Posterior cingulate gyrus (tissue), 11 donors: ENCODE data around the gene HMCN1.

ENCODE experiments used
- DNase-seq, 10 donors: peaks; one replicate each; pipeline versions ENCODE4 v3.0.0 to v3.0.0-alpha.2; 2020 to 2021; ENCODE audit warnings: mixed read lengths in 3 of 10
- intact Hi-C: fragments of 100-400 bp; cut with DNase I; formaldehyde crosslinking; loops from one replicate; pipeline ENCODE4 v1.15.1; 2023

HMCN1 gene

GRCh38 chr1:185798505-185798904, 64.3 kb downstream of the HMCN1 start:
- intact Hi-C loops, result no loop called here
- no peak for DNase-seq

- no peak for DNase-seq
- intact Hi-C loops, result no loop called here
These were observed 69.0 kb downstream of the HMCN1 start for GRCh38 chr1:185803241-185803640.

DNA sequence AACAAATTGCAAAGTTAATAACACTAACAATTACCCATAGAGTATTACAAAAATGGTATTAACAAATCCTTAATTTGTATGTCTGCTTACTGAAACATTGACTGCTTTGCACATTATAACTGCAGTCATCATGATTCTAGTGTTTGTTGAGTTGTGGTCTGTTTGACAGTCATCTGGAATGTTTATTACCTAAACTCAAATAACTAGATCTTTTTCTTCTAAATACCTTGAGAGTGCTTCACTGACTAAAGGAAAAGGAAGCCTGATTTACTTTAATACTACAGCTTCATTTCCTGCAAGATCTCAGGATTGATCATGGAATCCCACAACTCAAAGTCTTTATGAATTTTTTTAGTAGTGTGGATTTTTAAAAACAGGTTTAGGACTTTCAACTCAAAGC, 70.0 kb downstream of the HMCN1 start:
- intact Hi-C loops, result no loop called here
- no peak for DNase-seq

- intact Hi-C loops, result no loop called here
These were observed 70.4 kb downstream of the HMCN1 start for GRCh38 chr1:185804608-185805007.

GRCh38 chr1:185807275-185807674, 73.1 kb downstream of the HMCN1 start:
- DNase-seq, result no peak
- intact Hi-C loops, result no loop called here

More at GRCh38 chr1:185804608-185805007, 70.4 kb downstream of the HMCN1 start:
- DNase-seq, result no peak

DNA sequence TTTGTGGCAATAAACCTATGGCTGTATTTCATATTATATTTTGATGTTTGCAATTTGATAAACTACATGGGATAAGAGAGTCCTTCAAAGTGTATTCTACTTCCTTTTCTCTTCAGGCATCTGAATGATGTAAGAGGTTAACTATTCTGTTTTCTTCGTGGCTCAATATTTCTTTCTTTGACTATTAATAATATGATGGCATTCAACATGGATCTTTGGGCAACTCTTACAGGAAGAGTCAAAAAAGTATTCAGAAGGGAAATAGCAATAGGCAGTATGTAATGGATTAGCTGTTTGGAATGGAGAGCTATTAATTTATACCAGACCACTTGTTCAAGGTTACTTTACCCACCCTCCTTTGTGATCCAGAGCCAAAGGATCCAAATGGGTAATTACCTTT, 74.4 kb downstream of the HMCN1 start:
- intact Hi-C loops, result no loop called here
- no peak for DNase-seq

GRCh38 chr1:185811073-185811709, 77.0 kb downstream of the HMCN1 start:
- no peak for DNase-seq
- intact Hi-C loops, result no loop called here

DNA sequence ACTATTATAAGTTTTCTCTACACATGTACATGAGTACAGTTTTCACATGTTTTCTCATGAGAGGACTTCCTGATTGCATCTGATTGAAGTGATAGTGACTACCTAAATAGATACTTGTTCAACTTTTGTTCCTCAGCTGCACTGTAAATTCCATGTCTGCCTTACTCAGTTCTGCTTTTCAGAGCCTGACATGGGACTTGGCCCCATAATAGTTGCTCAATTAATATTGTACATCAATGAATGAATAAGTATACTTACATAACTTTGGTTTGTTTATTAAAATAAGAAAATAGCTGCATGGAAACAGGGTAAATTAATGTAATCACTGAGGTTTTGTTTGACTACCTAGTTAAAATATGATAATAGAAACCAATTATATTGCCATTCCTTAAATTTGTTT, 78.7 kb downstream of the HMCN1 start:
- no peak for DNase-seq
- intact Hi-C loops, result loop anchor here (2.0 kb wide), 1 partner anchor 400 kb away; no protein-coding TSS in a partner anchor

DNA sequence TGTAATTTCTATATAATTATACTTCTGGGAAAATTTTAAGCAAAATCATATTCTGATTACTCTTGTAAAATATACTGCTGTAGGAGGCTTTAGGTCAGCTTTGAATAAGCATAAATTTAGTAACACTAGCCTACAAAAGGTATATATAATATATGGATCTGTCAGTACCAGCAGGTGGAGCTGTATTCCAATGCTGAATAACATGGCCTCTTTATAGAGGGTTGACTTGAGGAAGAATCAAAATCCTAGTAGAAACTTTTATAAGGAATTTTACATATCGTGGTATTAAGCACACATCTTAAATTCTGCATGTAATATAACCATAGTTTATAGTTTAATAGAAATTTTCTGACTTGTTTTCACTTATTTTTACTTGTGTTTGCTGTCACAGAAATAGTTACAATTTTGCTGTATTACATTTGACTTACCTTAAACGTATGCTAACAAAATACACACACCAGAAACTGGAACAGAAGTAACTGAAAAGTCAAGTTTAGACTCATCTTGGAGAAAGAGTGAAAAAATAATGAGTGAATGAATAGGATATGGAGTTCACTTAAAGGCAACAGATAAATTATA, 79.3 kb downstream of the HMCN1 start:
- intact Hi-C loops, result loop anchor here (2.0 kb wide), 1 partner anchor 399 kb away; no protein-coding TSS in a partner anchor
- no peak for DNase-seq

DNA sequence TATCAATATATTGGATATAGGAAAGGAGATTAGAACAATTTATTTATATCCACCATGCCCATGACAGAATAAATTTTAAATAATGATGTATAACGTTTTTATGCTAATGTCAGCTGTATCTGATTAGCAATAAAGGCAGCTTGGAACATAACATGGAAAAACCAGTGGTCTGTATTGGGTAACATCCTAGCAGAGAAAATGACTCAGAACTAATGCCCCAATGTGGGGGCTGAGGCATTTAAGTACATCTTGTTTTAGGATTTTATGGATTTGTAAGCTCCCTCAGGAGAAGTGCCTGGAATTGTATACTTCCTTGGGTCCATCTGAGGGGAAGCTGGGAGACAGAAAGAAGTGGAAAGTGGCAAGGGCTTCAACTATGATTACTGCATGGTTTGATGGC, 82.3 kb downstream of the HMCN1 start:
- intact Hi-C loops, result no loop called here
- DNase-seq, result no peak

DNA sequence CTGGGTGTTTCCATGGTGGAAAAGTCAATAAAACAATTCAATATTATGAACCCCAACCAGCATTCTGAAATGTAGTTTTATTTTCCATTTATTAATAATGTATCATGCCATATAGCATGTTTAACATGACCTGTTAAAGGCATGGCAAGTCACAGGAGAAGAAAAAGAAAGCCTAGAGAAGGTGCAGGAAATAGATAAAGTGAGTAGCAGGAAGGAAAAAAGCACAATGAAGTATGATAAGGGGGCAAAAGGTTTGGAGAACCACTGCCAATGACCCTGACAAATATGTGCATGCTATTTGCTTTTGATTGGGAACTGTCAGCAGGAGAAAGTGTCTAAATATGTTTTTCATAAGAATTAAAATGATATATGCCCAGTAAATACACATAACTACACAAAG, 85.6 kb downstream of the HMCN1 start:
- intact Hi-C loops, result no loop called here
- no peak for DNase-seq

DNA sequence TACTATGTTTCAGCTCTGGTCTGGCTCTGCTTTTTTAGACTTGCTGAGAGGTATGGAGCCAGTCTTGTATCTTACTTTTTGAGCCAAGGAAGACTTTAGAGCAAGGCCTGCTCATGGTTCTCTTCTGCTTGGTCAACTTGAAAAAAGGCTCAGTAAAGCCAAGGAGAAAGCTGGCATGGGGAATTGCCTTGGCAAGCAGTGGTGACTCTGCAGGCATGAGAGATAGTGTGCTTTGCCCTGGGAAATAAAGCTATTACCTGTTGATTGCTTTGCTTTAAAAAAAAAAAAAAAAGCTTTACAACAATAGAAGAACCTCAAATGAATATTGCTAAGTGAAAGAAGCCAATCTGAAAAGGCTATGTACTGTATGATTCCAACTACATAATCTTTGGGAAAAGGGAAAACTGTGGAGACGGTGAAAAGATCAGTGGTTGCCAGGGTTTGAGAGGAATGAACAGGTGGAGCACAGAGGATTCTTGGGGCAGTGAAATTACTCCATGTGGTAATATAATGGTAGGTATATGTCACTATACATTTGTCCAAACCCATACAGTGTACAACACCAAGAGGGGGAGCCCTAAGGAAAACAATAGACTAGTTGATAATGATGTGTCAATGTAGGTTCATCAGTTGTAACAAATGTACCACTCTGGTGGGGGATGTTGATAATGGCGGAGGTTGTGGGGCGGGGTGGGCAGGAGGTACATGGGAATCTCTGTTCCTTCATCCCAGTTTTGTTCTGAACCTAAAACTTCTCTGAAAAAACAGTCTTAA, 87.6 kb downstream of the HMCN1 start:
- intact Hi-C loops, result no loop called here
- DNase-seq, result no peak

DNA sequence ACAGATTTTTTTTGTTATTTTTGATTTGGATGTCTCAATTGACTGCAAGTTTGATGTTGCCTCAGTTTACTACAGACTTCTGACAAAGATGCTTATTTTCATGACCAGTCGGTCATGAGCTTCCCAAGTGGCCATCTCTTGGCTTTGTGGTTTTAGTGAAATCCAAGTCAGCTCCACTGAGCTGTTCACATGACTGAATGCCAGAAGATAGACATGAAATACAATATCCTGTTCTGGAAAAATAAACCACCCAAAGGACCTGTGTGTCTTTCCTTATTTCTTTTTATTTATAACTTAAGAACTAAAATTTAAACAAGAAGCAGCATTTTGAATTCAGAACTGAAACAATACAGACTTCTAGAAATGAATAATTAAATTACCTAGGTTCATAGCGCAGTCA, 89.3 kb downstream of the HMCN1 start:
- intact Hi-C loops, result no loop called here
- no peak for DNase-seq

- intact Hi-C loops, result no loop called here
- DNase-seq, result no peak
These were observed 89.9 kb downstream of the HMCN1 start for GRCh38 chr1:185824106-185824505.

DNA sequence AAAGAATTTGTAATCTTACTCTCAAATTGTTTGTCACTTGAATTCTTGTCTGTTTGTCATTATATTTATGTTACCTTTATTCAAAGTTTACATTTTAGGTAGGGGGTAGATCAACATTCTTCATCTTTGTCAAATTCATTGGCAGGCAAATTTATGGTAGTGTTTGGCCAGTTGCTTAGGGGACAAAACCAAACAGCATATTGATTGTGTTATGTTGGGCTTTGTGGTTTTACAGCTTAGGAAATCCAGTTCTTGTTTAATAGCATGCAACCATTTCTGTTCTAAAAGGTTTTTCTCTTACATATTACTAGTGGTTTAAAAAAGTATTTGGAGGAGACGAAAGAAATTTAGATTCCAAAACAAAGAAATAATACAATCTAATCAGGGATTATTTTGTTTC, 91.4 kb downstream of the HMCN1 start:
- intact Hi-C loops, result no loop called here
- no peak for DNase-seq

DNA sequence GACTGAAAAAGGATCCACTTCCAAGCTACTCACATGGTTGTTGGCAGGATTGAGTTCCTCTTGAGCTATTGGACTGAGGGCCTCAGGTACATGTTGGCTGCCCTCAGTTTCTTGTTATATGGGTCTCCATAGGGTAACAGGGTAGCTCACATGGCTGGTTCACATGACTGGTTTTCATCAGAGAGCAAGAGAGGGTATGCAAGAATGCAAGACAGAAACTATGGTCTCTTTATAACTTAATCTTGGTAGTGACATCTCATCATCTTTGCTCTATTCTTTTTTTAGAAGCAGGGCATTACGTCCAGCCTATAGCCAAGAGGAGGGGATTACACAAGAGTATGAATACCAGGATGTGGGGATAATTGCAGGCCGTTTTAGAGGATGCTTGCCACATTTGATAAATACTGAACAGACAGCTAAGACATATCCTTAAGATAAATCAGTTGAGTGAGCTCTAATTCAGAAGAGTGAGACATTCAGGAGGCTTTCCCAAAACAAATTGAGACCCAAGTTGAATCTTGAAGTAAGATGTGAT, 100.2 kb downstream of the HMCN1 start:
- no peak for DNase-seq
- intact Hi-C loops, result no loop called here

DNA sequence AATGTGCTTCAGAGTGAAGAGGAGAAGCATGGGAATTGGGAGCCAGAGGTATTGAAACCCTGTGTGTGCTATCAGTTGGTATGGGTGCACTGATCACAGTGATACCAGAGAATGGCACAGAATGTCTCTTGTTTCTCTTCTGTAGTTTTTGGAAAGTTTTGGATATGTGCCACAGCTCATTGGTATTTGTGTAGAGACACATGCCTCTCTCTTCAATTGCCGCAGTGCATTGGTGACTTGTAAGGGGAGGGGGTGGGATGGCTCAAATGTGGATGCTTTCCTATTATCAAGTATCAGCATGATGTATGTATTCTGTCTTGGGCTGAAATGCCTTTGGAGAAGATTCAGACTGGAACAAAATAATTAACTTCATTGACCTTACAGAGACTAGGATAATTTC, 101.0 kb downstream of the HMCN1 start:
- intact Hi-C loops, result no loop called here

DNA sequence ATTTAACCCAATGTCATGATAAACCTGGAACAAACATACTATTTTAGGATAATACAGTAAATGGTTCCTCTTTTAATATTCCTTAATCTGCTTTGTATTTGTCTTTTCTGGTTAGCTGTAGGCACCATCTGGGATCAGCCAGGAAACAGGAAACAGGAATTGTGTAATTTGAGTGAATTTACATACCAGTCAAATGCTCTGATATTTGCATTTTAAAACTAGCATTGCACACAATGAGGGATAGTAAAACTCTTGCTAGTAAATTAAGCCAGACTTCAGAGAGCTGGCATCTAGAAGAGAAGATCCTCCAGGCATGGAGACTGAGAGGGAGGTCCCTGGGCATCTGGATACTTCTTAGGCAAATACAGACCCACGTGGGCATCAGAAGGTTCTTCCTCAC, 103.5 kb downstream of the HMCN1 start:
- intact Hi-C loops, result no loop called here
- DNase-seq, result no peak

More for the DNA sequence above, 101.0 kb downstream of the HMCN1 start:
- no peak for DNase-seq

DNA sequence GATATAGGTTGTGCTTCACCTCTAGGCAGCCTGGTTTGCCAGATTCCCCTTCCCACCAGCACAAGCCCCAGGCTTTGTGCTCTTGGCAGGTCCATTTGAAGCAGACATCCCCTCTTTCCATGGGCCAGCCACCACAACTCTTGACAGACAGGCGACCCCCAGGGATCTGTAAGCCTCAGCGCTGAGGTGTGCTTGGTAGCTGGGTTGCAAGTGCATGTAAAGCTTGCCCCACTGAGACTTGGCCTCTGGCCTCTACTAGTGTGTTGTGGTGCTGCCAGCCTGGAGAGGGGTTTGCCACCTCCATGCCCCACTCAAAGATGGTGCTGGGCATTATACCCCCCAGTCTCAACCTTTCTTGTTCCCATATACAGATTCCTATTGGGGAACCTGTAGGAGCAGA, 103.9 kb downstream of the HMCN1 start:
- peak in 1 of 10 donors; percentile 70 for DNase-seq
- intact Hi-C loops, result no loop called here

GRCh38 chr1:185840880-185841279, 106.7 kb downstream of the HMCN1 start:
- no peak for DNase-seq
- intact Hi-C loops, result no loop called here

GRCh38 chr1:185843297-185843869, 109.2 kb downstream of the HMCN1 start:
- intact Hi-C loops, result no loop called here
- DNase-seq, result no peak
